ENCODE data around the gene NRG3.

The NRG3 gene

DNA sequence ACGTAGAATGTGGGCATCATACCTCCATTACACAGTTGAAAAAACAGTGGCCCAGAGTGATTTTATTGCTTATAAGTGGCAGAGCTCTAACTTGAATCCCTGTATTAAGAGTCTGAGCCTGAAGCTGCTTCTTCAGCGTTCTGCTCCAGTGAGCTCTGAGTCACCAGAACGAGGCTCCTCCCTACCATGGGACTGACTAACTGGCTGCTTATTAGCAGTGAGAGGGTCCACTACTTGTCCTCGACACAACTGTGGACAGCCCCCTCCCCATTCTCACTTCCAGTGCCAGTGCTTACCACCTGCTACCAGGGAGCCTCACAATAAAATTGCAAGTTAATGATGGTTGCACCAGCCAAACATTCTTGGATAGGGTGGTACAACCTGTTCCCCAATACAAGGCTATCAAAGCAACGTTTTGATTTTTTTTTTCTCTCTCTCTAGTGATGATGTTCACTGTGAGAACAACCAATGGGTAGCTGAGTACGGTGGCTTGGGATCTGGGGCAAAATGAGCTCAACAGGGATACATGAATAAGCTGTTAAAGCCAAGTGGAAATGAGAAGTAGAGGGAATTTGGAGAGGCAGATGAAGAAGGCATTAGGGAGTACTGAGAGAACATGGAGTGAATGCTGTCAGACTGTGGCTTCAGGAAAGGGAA is 2.7 kb upstream of the NRG3 start:
- DNase-seq (ENCODE audit: low spot score), result no peak
- TF ChIP-seq, protein P1, sequence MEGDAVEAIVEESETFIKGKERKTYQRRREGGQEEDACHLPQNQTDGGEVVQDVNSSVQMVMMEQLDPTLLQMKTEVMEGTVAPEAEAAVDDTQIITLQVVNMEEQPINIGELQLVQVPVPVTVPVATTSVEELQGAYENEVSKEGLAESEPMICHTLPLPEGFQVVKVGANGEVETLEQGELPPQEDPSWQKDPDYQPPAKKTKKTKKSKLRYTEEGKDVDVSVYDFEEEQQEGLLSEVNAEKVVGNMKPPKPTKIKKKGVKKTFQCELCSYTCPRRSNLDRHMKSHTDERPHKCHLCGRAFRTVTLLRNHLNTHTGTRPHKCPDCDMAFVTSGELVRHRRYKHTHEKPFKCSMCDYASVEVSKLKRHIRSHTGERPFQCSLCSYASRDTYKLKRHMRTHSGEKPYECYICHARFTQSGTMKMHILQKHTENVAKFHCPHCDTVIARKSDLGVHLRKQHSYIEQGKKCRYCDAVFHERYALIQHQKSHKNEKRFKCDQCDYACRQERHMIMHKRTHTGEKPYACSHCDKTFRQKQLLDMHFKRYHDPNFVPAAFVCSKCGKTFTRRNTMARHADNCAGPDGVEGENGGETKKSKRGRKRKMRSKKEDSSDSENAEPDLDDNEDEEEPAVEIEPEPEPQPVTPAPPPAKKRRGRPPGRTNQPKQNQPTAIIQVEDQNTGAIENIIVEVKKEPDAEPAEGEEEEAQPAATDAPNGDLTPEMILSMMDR (IDR thresholded peaks at IDR 0.05), result no peak
- Histone ChIP-seq H3K4me3 (no peak overlapping the region), H3K27ac (no peak overlapping the region)

DNA sequence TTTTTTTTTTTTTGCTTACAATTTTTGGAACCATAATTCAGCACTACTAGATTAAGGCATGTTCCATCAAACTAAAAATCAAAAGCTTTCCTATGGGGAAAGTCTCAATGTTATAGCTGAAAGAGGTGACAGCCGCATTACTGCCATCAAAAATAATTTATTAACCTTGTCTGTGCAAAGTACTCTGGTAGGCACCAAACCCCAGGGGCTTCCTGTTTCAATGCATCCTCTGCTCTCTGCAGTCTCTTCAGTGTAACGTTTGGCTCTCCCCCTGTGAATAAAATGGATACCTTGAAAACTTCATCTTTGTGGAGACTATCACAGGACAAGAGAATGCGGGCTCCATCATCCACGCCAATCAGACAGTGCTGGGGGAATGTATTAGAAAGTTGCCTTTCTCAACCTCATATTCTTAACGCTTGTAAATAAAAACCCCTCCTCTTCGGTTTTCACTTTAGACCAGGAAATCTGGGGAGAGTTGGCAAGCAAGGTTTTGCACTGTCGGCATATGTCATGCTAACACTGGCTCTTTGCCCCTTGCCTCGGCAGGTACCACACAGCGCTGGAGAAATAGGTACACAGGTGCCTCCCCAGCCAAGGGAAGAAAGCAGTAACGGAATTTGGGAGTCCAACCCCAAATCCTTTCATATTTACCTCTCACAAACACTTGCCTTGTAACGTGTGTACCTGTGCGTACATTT is 1.6 kb upstream of the NRG3 start:
- no peak overlapping the region for H3K4me3 ChIP-seq
- DNase-seq (ENCODE audit: low spot score), result no peak
- TF ChIP-seq, protein P1 (IDR thresholded peaks at IDR 0.05), result no peak
- H3K27ac ChIP-seq, result no peak overlapping the region

DNA sequence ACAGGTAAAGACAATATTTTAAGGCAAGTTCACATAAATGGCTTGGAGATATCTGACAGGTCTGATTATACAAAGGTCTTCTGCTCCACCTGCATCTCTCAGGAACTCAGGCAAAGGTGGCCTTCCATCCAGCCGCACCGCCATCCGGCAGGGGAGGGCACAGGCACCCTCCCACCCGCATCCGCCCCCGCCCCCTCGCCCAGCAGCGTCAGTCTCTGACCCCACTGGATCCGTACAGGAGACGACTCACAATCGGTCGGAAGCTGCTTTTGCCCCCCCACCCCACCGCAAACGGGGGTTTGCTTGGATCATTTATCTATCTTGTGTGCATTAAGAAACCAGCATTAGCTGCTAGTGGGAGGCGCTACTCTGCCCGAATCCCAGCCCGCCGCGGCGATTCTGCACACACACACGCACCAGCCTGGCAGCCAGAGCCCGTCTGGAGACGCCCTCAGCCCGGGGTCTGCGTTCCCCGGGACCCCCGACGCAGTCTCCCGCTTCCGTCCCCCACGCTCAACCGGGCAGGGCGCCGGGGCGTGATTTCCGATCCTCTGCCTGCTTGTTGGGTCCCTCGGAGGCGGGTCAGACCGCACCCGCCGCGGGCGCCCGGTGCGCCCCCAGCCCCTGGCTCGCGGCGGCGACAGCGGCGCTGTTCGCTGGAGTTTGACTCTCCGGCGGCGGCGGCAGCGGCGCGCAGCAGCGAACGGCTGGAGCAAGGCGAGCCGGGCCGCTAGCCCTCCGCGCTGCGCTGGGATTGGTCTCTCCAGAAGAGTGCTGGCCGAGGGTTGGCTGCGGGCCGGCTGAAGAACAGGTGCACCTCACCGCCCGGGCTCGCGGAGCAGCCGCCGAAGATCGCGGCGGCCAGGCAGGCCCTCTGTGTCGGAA is 820 bp upstream of the NRG3 start:
- TF ChIP-seq, protein P1 (IDR thresholded peaks at IDR 0.05), result no peak
- Histone ChIP-seq H3K4me3 (peak overlapping the region; percentile 71), H3K27ac (no peak overlapping the region)
- no peak for DNase-seq (ENCODE audit: low spot score)

DNA sequence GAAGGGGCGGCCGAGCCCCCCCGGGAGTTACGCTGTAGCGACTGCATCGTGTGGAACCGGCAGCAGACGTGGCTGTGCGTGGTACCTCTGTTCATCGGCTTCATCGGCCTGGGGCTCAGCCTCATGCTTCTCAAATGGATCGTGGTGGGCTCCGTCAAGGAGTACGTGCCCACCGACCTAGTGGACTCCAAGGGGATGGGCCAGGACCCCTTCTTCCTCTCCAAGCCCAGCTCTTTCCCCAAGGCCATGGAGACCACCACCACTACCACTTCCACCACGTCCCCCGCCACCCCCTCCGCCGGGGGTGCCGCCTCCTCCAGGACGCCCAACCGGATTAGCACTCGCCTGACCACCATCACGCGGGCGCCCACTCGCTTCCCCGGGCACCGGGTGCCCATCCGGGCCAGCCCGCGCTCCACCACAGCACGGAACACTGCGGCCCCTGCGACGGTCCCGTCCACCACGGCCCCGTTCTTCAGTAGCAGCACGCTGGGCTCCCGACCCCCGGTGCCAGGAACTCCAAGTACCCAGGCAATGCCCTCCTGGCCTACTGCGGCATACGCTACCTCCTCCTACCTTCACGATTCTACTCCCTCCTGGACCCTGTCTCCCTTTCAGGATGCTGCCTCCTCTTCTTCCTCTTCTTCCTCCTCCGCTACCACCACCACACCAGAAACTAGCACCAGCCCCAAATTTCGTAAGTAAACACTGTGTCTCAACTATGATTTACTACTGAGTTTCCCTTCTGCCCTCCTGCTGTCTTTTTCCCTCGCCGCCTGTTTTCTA is 666 bp downstream of the NRG3 start:
- TF ChIP-seq, protein P1 (IDR thresholded peaks at IDR 0.05), result no peak
- peak overlapping the region; percentile 71 for H3K4me3 ChIP-seq
- DNase-seq (ENCODE audit: low spot score), result no peak
- H3K27ac ChIP-seq, result no peak overlapping the region

DNA sequence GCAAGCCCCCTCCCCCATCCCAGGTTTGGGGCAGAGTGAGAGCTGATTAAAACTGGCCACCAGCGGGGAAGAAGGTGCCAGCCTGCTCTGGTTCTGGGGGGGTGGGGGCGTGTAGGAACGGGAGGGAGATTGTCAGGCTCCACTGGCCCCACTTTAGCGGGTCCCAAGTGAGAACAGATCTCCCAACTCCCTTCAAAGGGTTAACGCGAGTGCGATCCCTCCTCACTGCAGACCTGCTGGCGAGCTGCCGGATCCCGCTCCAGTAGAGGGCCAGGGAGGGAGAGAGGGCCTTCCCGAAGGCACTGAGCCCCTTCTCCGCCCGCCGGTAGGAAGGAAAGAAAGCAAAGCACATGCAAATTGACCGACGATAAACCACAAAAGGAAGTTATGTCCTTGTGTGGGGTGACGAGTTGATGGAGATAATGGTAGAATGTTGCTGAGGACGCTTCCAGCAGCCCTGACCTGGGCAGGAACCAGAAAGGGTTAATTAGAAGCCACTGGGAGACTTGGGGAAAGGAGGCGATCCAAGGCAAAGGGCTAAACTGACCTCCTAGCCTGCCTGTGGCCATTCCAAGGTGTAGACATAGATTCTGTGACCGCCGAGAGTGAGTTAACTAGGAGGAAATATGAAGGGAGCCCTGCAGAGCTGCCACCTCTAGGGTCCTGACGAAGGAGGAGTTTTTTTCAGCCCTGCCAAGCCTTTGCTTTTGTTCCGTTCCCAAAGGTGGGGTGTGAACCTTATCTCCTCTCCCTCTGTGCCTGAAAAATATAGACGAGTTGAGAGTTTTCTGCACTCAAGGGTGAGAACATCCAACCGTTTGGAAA is 1.5 kb downstream of the NRG3 start:
- Histone ChIP-seq H3K27ac (no peak overlapping the region), H3K4me3 (peak overlapping the region; percentile 71)
- TF ChIP-seq, protein P1 (IDR thresholded peaks at IDR 0.05), result no peak
- no peak for DNase-seq (ENCODE audit: low spot score)

DNA sequence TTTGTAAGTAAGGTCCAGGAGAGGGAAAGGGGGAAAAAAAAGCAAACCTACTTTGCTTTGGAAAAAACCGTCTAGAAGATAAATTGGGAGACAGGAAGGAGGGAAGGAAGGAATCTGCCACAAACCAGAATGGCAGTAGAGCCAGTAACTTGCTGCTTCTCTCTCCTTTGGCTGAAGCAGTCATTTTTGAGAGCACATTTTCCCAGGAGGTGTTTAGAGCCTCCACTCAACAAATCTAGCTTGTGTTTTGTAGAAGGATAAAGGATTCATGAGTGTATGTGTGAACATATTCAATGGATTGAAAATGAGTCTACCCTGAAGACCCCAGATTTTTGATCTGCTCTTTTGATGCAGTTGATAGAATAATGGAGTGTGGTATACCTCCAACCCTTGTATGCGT is 2.6 kb downstream of the NRG3 start:
- Histone ChIP-seq H3K27ac (no peak overlapping the region), H3K4me3 (no peak overlapping the region)
- TF ChIP-seq, protein P1 (IDR thresholded peaks at IDR 0.05), result no peak
- no peak for DNase-seq (ENCODE audit: low spot score)
